NAMALWA (cell line): ENCODE results near the gene MYH1.
"Not testable (repeated sequence)": the region's sequence is repeated elsewhere in the genome, so short reads cannot be mapped to it uniquely, and the experiment has no call there.

Experiments
- DNase-seq: peaks from one replicate; pipeline ENCODE4 v3.0.0-alpha.2; 2015; ENCODE audit warnings: low spot score

The MYH1 gene

GRCh38 chr17:10518271-10519037, at the start of gene MYH1:
MYH1 (minus strand) TSS chr17:10518542; CDS start chr17:10516642, 1,900 bp downstream.
- DNase-seq = no peak

- DNase-seq = no peak
Measured at GRCh38 chr17:10563991-10564660, 45.8 kb upstream of the MYH1 start.

GRCh38 chr17:10558049-10558448, 39.7 kb upstream of the MYH1 start:
- DNase-seq = no peak

GRCh38 chr17:10557422-10557821, 39.1 kb upstream of the MYH1 start:
- no peak for DNase-seq

- no peak for DNase-seq
Measured at GRCh38 chr17:10556301-10557005, 38.1 kb upstream of the MYH1 start.

GRCh38 chr17:10550014-10550413, 31.7 kb upstream of the MYH1 start:
- no peak for DNase-seq

GRCh38 chr17:10549096-10549842, 30.9 kb upstream of the MYH1 start, which contains the start of gene MYH2:
MYH2 (minus strand) TSS chr17:10549658; CDS start chr17:10547920, 1,738 bp downstream.
- no peak for DNase-seq

- no peak for DNase-seq
Measured at GRCh38 chr17:10547351-10547750, 29.0 kb upstream of the MYH1 start.

GRCh38 chr17:10543486-10543885, 25.1 kb upstream of the MYH1 start:
- DNase-seq = not testable (repeated sequence)

- DNase-seq = not testable (repeated sequence)
Measured at GRCh38 chr17:10541179-10541578, 22.8 kb upstream of the MYH1 start.

GRCh38 chr17:10532026-10532425, 13.7 kb upstream of the MYH1 start:
- no peak for DNase-seq

- no peak for DNase-seq
Measured at GRCh38 chr17:10527419-10527818, 9.1 kb upstream of the MYH1 start.

GRCh38 chr17:10526517-10526916, 8.2 kb upstream of the MYH1 start:
- no peak for DNase-seq

- no peak for DNase-seq
Measured at GRCh38 chr17:10523064-10523463, 4.7 kb upstream of the MYH1 start.

GRCh38 chr17:10521949-10522348, 3.6 kb upstream of the MYH1 start:
- no peak for DNase-seq

GRCh38 chr17:10516638-10517037, 1.7 kb downstream of the MYH1 start:
- DNase-seq = no peak

- DNase-seq = no peak
Measured at GRCh38 chr17:10516065-10516464, 2.3 kb downstream of the MYH1 start.

GRCh38 chr17:10513299-10514067, 4.9 kb downstream of the MYH1 start:
- no peak for DNase-seq

GRCh38 chr17:10512856-10513255, 5.5 kb downstream of the MYH1 start:
- no peak for DNase-seq

- no peak for DNase-seq
Measured at GRCh38 chr17:10499950-10500349, 18.4 kb downstream of the MYH1 start.

GRCh38 chr17:10492004-10492403, 26.3 kb downstream of the MYH1 start:
- DNase-seq = no peak
